Liver (tissue), 3 donors: ENCODE measurements around the gene SCUBE1.

Experiments used
- CTCF ChIP-seq: fragments of 150-350 bp; IDR thresholded peaks from 2 replicates; pipeline ENCODE4 v1.5.1; 2017; ENCODE audit warnings: improper control_type of control experiment, low read depth, low read length; ENCODE audit not compliant: missing input control
- RXRA ChIP-seq, 2 donors: IDR thresholded peaks; 2 replicates each; pipeline ENCODE4 v1.6.1; 2017 to 2018; ENCODE audit warnings: antibody characterized with exemption in 2 of 2, mild to moderate bottlenecking in 1 of 2
- SP1 ChIP-seq: IDR thresholded peaks from 2 replicates; pipeline ENCODE4 v1.6.1; 2018; ENCODE audit warnings: antibody characterized with exemption, mild to moderate bottlenecking
- YY1 ChIP-seq: IDR thresholded peaks from 2 replicates; pipeline ENCODE4 v1.6.1; 2016; ENCODE audit warnings: antibody characterized with exemption, mild to moderate bottlenecking
- donor health status: healthy.
- donor health status: healthy.

GRCh38 chr22:43246188-43246587 lies 97.0 kb downstream of the SCUBE1 start:
- no peak for TF ChIP-seq YY1
- TF ChIP-seq CTCF, result no peak
- no peak for TF ChIP-seq SP1
- no peak for TF ChIP-seq RXRA (IDR thresholded peaks at IDR 0.05)
